Epithelial cell of esophagus (primary cell): Measurements from ENCODE around the gene DDX49.

Experiments used
- DNase-seq: peaks from one replicate; pipeline ENCODE4 v3.0.0; 2010; ENCODE audit warnings: low read depth
- H3K4me3 ChIP-seq: 2 replicates; pipeline ENCODE4 v1.5.1; 2011; ENCODE audit warnings: mild to moderate bottlenecking, low read length, control low read depth
- CTCF ChIP-seq: IDR thresholded peaks from 2 replicates; pipeline ENCODE4 v1.5.1; 2011; ENCODE audit warnings: low read depth, mild to moderate bottlenecking, low read length, control low read depth, inconsistent platforms; ENCODE audit not compliant: insufficient read depth; ENCODE audit errors: missing control alignments

DDX49 gene

DNA sequence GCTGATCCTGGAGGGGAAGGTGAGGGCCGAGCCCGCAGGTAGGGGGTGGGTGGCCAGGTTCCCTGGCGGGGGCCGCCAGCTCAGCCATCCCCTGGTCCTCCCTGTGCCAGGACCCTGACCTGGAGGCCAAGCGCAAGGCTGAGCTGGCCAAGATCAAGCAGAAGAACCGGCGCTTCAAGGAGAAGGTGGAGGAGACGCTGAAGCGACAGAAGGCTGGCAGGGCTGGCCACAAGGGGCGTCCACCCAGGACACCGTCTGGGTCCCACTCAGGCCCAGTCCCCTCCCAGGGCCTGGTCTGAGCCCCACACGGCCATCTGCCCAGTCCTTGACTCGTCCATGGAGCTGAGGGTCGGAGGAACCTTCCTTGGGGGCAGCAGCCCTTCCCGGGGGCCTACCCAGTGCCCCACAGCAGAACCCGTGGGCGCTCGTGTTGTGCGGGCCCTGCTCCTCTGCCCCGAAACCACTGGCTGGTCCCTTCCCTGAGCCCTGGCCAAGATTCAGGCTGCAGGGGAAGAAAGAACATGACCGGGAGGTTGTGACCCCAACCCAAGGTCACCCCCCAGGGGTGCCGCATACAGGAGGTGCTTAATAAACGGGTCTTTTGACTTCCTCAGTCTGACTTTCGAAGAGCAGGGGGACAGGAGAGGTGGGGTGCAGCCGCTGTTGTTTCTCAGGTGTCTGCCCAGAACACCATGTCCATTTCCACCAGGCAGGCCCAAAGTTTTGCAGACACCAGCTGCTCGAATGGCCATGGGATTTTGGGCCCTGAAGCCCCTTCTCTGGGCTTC lies 8.7 kb downstream of the DDX49 start:
- TF ChIP-seq CTCF, result no peak
- no peak overlapping the region for H3K4me3 ChIP-seq

GRCh38 chr19:18929311-18929710 lies 9.8 kb downstream of the DDX49 start:
- DNase-seq, result no peak
- no peak overlapping the region for H3K4me3 ChIP-seq
- TF ChIP-seq CTCF, result no peak

More for the DNA sequence above, 8.7 kb downstream of the DDX49 start:
- DNase-seq, result no peak

- no peak overlapping the region for H3K4me3 ChIP-seq
- TF ChIP-seq CTCF, result no peak
- no peak for DNase-seq
These were observed 12.0 kb downstream of the DDX49 start for GRCh38 chr19:18931316-18932162.

- H3K4me3 ChIP-seq, result no peak overlapping the region
- no peak for TF ChIP-seq CTCF
- peak; percentile 71 for DNase-seq
These were observed 12.8 kb downstream of the DDX49 start for GRCh38 chr19:18932216-18932841.

DNA sequence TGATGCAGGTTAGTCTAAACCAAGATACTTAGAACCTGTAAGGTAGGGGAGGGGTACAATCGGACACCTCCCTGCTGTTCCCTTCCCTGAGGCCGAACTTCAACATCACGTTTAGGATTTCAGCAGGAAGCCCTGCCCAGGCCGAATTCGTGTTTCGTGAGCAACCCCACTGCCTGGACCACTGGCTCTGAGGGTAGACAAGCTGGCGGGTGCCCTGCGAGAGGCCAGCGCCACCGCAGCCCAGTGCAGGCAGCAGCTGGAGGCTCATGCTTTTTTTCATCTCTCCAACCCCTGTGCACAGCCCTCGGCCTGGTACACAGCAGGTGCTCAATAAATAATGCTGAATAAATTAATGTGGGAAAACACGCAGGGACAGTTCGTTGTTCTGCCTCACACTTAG lies 13.8 kb downstream of the DDX49 start:
- no peak for DNase-seq
- H3K4me3 ChIP-seq, result no peak overlapping the region
- no peak for TF ChIP-seq CTCF

DNA sequence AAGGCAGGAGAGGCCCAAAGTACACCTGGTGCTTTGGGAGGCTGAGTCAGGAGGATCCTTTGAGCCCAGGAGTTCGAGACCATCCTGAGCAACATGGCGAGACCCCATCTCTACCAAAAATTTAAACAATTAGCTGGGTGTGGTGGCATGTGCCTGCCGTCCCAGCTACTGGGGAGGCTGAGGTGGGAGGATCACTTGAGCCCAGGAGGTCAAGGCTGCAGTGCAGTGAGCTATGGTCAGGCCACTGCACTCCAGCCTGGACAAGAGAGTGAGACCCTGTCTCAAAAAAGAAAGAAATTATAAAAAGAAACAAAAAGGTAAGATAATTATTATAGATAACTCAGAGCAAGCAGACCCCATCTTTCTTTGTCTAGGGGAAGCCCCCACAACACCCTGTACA lies 19.6 kb downstream of the DDX49 start:
- no peak for TF ChIP-seq CTCF
- DNase-seq, result no peak
- no peak overlapping the region for H3K4me3 ChIP-seq
